MM.1S (cell line): ENCODE data around the gene UNC5C.

ENCODE experiments used
- DNase-seq: peaks from one replicate; pipeline ENCODE4 v3.0.0-alpha.2; 2015
- H2AFZ ChIP-seq: fragments of 300-600 bp; sonication (generic); 2 replicates; pipeline ENCODE4 v1.6.0; 2016; ENCODE audit warnings: antibody characterized with exemption, low read length
- H3F3A ChIP-seq: fragments of 300-600 bp; sonication (generic); 2 replicates; pipeline ENCODE4 v1.6.1; 2016; ENCODE audit warnings: mild to moderate bottlenecking, antibody characterized with exemption, low read length, moderate library complexity, mixed read lengths; ENCODE audit not compliant: insufficient read depth
- H3K27ac ChIP-seq: fragments of 300-600 bp; sonication (generic); 2 replicates; pipeline ENCODE4 v1.5.1; 2016; ENCODE audit warnings: mild to moderate bottlenecking, low read length
- H3K27me3 ChIP-seq: fragments of 300-600 bp; sonication (generic); replicated peaks from 2 replicates; pipeline ENCODE4 v1.6.0; 2016; ENCODE audit warnings: low read length; ENCODE audit not compliant: insufficient read depth
- H3K36me3 ChIP-seq: fragments of 300-600 bp; sonication (generic); replicated peaks from 2 replicates; pipeline ENCODE4 v1.6.1; 2016; ENCODE audit warnings: mild to moderate bottlenecking, low read length, mixed read lengths; ENCODE audit not compliant: insufficient read depth
- H3K4me1 ChIP-seq: fragments of 300-600 bp; sonication (generic); 2 replicates; pipeline ENCODE4 v1.6.1; 2016; ENCODE audit warnings: low read length, mixed read lengths
- H3K4me2 ChIP-seq: fragments of 300-600 bp; sonication (generic); 2 replicates; pipeline ENCODE4 v1.6.0; 2016; ENCODE audit warnings: low read depth, low read length
- H3K4me3 ChIP-seq: fragments of 300-600 bp; sonication (generic); 2 replicates; pipeline ENCODE4 v1.5.1; 2016; ENCODE audit warnings: low read length, mixed read lengths
- H3K79me2 ChIP-seq: fragments of 300-600 bp; sonication (generic); 2 replicates; pipeline ENCODE4 v1.6.1; 2016; ENCODE audit warnings: mixed run types, low read length, mixed read lengths
- H3K9ac ChIP-seq: fragments of 300-600 bp; sonication (generic); 2 replicates; pipeline ENCODE4 v1.6.1; 2016; ENCODE audit warnings: low read length, mixed read lengths
- H3K9me2 ChIP-seq: fragments of 300-600 bp; sonication (generic); replicated peaks from 2 replicates; pipeline ENCODE4 v1.6.1; 2016; ENCODE audit warnings: mild to moderate bottlenecking, low read length, mixed read lengths; ENCODE audit not compliant: insufficient read depth
- H3K9me3 ChIP-seq: fragments of 300-600 bp; sonication (generic); replicated peaks from 2 replicates; pipeline ENCODE4 v1.6.1; 2016; ENCODE audit warnings: mild to moderate bottlenecking, low read length, mixed read lengths; ENCODE audit not compliant: insufficient read depth
- H4K20me1 ChIP-seq: fragments of 300-600 bp; sonication (generic); 2 replicates; pipeline ENCODE4 v1.6.1; 2016; ENCODE audit warnings: mild to moderate bottlenecking, low read length, moderate library complexity, mixed read lengths; ENCODE audit not compliant: insufficient read depth
- EZH2 ChIP-seq: fragments of 300-600 bp; sonication (generic); optimal IDR thresholded peaks from 2 replicates; pipeline ENCODE3; 2017; ENCODE audit warnings: low read depth, mild to moderate bottlenecking, antibody characterized with exemption, low read length, mixed read lengths
- EZH2phosphoT487 ChIP-seq: fragments of 300-600 bp; sonication (generic); IDR thresholded peaks from 2 replicates; pipeline ENCODE4 v1.6.1; 2018; ENCODE audit warnings: antibody characterized with exemption, low read length
- TF ChIP-seq, protein P1 (sequence below): fragments of 300-600 bp; sonication (generic); IDR thresholded peaks from 2 replicates; pipeline ENCODE4 v1.5.1; 2016; ENCODE audit warnings: antibody characterized with exemption, low read length, mixed read lengths

The UNC5C gene

DNA sequence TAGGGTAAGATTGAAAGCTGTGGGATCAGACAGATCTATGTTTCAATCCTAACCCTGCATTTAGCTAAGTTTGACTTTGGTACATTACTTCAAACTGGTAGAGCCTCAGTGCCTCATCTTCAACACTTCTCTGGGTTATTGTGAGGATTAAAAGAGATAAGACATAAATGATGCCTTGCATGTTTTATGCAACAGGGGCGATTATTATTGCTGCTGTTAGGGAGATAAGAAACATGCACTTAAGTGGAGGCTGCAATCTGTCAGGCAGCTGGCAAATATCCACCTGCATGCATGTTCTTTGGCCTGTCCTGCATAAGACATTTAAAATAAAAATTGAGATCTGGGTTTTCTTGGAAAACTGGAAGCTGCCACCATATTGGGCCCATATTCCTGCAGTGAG is 24.6 kb downstream of the UNC5C start:
- no peak overlapping the region for H3K27ac ChIP-seq
- no peak overlapping the region for H3K4me3 ChIP-seq
- H3K36me3 ChIP-seq, result no peaks in the 10 kb centered on the region
- H4K20me1 ChIP-seq, result no peaks in the 10 kb centered on the region
- TF ChIP-seq, protein P1, sequence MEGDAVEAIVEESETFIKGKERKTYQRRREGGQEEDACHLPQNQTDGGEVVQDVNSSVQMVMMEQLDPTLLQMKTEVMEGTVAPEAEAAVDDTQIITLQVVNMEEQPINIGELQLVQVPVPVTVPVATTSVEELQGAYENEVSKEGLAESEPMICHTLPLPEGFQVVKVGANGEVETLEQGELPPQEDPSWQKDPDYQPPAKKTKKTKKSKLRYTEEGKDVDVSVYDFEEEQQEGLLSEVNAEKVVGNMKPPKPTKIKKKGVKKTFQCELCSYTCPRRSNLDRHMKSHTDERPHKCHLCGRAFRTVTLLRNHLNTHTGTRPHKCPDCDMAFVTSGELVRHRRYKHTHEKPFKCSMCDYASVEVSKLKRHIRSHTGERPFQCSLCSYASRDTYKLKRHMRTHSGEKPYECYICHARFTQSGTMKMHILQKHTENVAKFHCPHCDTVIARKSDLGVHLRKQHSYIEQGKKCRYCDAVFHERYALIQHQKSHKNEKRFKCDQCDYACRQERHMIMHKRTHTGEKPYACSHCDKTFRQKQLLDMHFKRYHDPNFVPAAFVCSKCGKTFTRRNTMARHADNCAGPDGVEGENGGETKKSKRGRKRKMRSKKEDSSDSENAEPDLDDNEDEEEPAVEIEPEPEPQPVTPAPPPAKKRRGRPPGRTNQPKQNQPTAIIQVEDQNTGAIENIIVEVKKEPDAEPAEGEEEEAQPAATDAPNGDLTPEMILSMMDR, result no peak
- TF ChIP-seq EZH2, result no peak
- no peak for TF ChIP-seq EZH2phosphoT487
- no peaks in the 10 kb centered on the region for H3K9me2 ChIP-seq
- H3K27me3 ChIP-seq, result no peaks in the 10 kb centered on the region
- no peaks in the 10 kb centered on the region for H3K4me1 ChIP-seq
- H3K9me3 ChIP-seq, result no peaks in the 10 kb centered on the region
- no peaks in the 10 kb centered on the region for H3F3A ChIP-seq
- no peak for DNase-seq
- no peak overlapping the region for H3K4me2 ChIP-seq
- H3K79me2 ChIP-seq, result no peaks in the 10 kb centered on the region
- no peak overlapping the region for H3K9ac ChIP-seq
- H2AFZ ChIP-seq, result no peak overlapping the region

DNA sequence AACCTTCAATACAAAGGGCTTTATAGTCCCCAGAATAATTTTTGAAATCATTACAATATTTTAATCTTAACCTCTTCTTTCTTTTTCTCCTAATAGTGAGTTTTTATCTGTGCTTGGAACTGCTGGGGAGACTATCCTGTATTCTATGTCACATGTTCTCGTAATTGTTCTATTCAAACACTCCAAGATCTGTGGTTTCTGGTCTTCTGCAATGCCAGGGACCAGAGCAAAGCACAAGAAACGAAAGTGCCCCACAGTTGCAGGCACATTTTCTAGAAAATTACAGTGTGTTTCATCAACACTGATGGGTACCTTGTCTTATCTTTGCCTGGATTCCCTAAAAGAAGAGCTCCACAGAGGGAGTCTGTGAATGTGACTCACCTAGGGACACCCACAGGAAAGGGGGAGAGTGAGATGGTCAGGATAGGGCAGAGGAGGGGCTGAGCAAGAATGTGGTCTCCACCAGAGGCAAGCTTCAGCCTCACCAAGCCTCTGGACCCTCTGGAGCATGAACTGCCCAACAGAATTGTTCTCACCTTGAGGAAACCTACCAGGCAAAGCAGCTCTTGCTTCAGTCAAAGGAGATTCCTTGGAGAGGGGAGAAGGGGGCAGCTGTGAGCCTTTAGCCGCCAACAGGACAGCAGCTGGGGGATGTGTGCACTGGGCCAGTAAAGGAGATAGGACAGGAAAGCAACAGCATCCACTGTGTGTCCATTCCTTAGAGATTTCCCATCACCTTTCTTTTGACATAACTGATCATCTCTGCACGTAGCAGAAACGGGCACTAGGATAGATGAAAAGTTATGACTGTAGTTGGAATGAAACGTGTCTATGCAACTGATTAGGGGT is 25.9 kb downstream of the UNC5C start:
- H3K9me3 ChIP-seq, result no peaks in the 10 kb centered on the region
- no peaks in the 10 kb centered on the region for H3K27me3 ChIP-seq
- no peaks in the 10 kb centered on the region for H4K20me1 ChIP-seq
- H3K27ac ChIP-seq, result no peak overlapping the region
- H3K4me2 ChIP-seq, result no peak overlapping the region
- H3F3A ChIP-seq, result no peaks in the 10 kb centered on the region
- no peak overlapping the region for H3K4me3 ChIP-seq
- TF ChIP-seq EZH2 (no peak), EZH2phosphoT487 (no peak)
- TF ChIP-seq, protein P1, result no peak
- no peaks in the 10 kb centered on the region for H3K36me3 ChIP-seq
- no peak overlapping the region for H2AFZ ChIP-seq
- H3K9me2 ChIP-seq, result no peaks in the 10 kb centered on the region
- no peaks in the 10 kb centered on the region for H3K4me1 ChIP-seq
- H3K79me2 ChIP-seq, result no peaks in the 10 kb centered on the region
- no peak for DNase-seq
- H3K9ac ChIP-seq, result no peak overlapping the region

DNA sequence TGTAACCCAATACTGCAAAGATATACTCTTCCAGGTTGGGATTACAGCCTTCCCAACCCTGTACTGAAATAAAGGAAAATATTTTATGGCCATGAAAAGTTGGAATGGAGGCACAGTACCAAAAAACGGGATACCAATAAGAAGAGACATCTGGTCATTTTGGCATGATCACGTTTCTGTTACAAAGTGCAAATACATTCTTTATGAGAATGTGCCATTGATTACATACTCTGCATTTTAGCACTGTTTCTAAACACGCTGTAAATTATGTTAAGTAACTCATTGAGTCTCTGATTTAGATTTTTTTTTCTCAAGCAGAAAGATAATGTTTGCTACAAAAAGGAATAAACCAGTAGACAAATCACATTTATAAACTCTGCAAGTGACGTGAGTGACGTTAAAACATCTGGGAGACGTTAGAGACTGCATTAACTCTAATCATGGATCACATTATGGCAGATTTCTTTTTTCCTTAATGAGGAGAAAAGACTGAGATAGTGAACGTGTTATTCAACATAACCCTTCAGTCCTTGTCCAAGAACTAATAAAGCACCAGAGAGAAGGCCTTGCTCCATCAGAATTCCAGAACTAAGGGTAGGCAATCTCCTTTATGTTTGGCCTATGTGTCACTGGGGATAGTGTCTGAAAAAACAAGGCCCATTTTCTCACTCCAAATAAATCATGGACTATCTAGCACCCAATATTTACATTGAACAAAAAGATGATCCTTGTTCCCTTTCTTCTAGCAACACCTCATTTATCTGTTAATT is 31.0 kb downstream of the UNC5C start:
- no peaks in the 10 kb centered on the region for H4K20me1 ChIP-seq
- no peak overlapping the region for H3K4me3 ChIP-seq
- H3K36me3 ChIP-seq, result no peaks in the 10 kb centered on the region
- H3K79me2 ChIP-seq, result no peaks in the 10 kb centered on the region
- no peaks in the 10 kb centered on the region for H3K9me2 ChIP-seq
- no peak for DNase-seq
- H3K4me2 ChIP-seq, result no peak overlapping the region
- H3F3A ChIP-seq, result no peaks in the 10 kb centered on the region
- TF ChIP-seq EZH2 (no peak), EZH2phosphoT487 (no peak)
- TF ChIP-seq, protein P1, result no peak
- no peak overlapping the region for H2AFZ ChIP-seq
- no peaks in the 10 kb centered on the region for H3K9me3 ChIP-seq
- H3K4me1 ChIP-seq, result no peaks in the 10 kb centered on the region
- no peak overlapping the region for H3K9ac ChIP-seq
- H3K27me3 ChIP-seq, result no peaks in the 10 kb centered on the region
- no peak overlapping the region for H3K27ac ChIP-seq
